HG03280 (cell line): ENCODE data around the gene HOXA1.

Experiments
- ATAC-seq: cut with Tn5 transposase; IDR thresholded peaks from one replicate; pipeline ENCODE4 v1.9.1; 2021; ENCODE audit warnings: mild to moderate bottlenecking, moderate library complexity; ENCODE audit not compliant: unreplicated experiment

HOXA1 gene

DNA sequence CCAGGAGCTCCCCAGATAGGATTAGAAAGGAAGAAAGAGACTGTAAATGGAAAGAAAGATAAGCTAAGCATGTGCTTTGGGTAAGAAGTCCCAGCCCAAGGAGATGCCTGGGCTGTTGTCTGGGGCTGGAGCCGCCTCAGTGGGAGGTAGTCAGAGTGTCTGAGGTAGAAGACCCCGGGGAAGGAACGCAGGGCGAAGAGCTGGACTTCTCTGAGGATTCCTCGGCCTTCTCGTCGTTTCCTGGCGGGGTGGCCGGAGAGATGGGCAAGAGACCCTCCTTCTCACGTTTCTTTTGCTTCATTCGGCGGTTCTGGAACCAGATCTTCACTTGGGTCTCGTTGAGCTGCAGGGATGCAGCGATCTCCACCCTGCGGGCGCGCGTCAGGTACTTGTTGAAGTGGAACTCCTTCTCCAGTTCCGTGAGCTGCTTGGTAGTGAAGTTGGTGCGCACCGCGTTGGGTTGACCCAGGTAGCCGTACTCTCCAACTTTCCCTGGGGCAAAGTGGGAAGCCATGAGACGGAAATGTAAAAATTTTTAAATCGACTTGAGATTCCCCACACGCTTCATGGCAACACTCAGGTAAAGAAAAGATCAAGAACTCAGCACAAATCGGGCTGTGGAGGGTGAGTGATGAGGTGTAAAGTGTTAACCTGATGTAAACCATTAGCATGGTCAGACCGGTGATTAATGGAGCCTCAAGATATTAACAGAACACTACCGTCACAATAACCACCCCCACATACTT is 1.3 kb downstream of the HOXA1 start:
- no peak for ATAC-seq

DNA sequence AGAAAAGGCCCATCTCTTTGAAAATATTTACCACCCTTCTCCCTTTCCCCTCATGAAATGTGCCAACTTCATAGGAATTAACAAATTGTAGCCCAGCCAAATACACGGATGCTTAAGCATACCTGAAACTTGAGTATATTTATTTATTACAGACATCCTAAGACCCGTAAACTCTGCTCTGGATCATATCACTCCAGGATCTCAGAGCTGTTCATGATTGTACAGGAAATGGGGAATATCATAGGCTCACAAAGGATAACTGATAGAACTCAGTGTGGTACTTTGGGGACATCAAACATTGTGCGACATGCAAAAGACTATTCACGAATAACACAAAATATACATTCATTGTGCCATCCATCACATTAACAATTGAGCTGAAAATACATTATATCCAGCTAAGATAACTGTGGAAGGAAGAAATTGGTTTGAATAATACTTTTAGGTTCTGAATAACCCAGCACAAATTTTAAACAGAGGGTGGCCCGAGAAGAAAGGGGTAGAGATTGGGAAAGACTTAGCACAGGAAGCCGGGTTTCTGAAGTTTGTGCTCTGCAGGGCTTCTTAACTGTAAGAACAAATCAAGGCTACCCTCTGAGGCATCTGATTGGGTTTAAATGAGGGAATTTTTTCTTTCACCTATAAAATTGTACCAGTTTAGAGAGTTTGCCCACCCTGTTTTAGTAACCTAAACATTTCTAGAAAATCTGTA is 2.5 kb downstream of the HOXA1 start:
- no peak for ATAC-seq

GRCh38 chr7:27092819-27093110 is 3.0 kb downstream of the HOXA1 start:
- ATAC-seq = no peak

GRCh38 chr7:27091941-27092818 is 3.6 kb downstream of the HOXA1 start:
- ATAC-seq = no peak

- ATAC-seq = no peak
Measured at GRCh38 chr7:27091105-27091504, 4.7 kb downstream of the HOXA1 start.

- no peak for ATAC-seq
Measured at GRCh38 chr7:27088002-27088922, 7.5 kb downstream of the HOXA1 start.

GRCh38 chr7:27083646-27084045 is 12.2 kb downstream of the HOXA1 start:
- ATAC-seq = no peak

GRCh38 chr7:27082171-27082570 is 13.6 kb downstream of the HOXA1 start:
- ATAC-seq = no peak

- ATAC-seq = no peak
Measured at GRCh38 chr7:27080844-27081436, 14.9 kb downstream of the HOXA1 start.

- ATAC-seq = peak; percentile 68
Measured at GRCh38 chr7:27079234-27079975, 16.4 kb downstream of the HOXA1 start.

DNA sequence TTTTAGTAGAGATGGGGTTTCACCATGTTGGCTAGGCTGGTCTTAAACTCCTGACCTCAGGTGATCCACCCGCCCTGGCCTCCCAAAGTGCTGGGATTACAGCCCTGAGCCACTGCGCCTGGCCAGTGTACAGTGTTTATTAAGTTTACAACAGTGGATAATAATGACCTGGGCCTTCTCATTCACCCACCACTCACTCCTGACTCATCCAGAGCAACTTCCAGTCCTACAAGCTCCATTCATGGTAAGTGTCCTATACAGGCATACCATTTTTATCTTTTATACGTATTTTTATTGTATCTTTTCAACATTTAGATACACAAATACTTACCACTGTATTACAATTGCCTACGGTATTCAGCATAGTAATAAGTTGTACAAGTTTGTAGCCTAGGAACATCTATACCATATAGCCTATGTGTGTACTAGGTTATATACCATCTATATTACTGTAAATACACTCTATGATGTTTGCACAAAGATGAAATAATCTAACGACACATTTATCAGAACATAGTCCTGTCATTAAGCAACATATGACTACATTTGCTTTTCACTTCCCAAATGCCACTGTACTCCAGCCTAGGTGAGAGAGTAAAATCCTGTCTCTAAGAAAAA is 17.1 kb downstream of the HOXA1 start:
- ATAC-seq = no peak

DNA sequence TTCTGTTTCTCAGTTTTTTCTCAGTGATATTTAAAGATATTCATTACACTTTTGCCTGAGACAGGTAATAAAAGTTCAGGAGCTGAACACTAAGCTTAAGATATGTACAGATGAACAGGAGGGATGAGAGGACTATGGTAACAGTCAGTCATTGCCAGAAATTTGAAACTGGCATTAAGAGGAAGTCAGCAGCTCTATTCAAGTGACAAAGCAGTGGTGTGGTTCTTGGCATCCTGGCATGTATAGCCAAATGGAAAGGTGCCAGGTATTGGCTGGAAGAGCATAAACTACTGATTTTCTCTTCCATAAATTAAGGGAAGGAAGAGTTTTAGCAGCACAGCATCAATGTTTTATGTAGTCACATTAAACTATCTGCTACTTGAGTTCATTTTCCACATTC is 22.7 kb downstream of the HOXA1 start:
- no peak for ATAC-seq

DNA sequence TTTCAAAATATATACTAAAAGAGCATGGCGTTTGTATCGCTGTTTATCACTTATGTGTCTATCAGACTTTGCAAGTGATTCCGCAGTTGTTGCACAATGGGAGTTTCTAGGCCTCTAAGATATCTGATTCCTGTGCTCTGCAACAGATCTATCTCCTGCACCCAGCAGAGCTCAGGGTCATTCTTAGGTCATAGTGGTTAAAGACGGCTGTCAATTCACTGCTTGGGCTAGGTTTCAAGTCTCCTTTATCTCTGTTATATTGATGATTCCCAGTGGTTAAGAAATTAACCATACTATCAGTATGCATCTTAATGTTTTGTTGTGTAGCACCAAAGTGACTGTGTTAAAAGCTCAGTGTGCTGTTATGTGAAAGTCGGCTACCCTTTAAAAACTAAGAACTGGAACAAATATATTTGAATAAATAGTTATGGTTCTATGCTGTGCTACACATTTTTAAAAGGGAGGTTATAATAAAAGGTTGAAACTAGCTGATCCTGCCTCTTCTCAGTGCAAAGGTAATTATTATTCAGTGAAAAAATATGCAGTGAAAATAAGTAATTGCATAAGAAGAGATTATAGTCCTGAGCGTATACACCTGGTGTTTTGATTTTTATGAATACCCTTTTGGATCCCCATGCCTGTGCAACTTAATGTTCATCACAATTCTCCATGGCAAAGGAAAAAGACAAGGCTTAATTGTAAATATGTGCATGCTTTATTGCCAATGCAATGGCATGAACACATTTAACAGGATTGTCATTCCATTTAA is 24.0 kb downstream of the HOXA1 start:
- ATAC-seq = no peak

- no peak for ATAC-seq
Measured at GRCh38 chr7:27068259-27068658, 27.5 kb downstream of the HOXA1 start.

- ATAC-seq = no peak
Measured at GRCh38 chr7:27066148-27066547, 29.7 kb downstream of the HOXA1 start.

DNA sequence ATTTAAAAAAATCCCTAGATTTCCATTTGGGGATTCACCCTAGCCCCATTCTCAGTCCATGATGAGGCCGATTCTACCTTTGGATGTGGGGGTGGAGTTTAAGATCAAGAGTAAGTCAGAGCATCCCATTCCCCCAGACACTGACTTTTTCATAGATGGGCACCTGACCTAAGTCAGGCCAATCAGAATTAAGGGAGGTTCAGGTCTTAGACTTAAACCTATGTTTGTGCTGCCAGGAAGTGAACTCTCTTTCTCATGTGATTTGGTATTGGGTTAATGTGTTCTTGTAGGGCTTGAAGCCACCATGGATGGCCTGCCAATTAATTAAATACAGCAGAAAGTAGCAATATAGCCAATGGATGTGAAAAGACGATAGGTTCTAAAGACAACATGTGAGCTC is 30.1 kb downstream of the HOXA1 start:
- no peak for ATAC-seq

GRCh38 chr7:27064661-27065060 is 31.1 kb downstream of the HOXA1 start:
- no peak for ATAC-seq

- no peak for ATAC-seq
Measured at GRCh38 chr7:27064159-27064558, 31.6 kb downstream of the HOXA1 start.
